ENCODE results near the gene MESP1.

DNA sequence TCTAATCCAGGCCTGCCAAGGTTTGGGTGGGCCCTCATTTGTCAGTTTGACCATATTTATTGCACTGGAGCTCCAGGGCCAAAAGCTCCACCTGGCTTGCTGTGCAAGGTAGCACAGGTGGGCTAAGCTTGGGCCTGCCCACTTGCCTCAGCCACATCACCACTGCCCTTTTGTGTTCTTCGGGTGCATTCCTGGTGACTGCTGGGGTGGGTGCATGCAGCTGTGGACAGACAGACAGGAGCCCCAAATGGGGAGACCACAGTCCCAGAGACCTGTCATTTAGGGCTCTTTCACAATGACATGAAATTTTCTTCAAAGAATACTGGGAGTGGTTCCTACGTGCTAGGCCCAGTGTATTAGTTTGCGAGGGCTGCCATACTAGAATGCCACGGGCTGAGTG is 27.8 kb upstream of the MESP1 start:
- TF ChIP-seq POLR2AphosphoS5 (IDR thresholded peaks at IDR 0.05), result no peak
- no peak for TF ChIP-seq CTCF (IDR thresholded peaks at IDR 0.05 in 8 of 11, conservative IDR thresholded peaks at IDR 0.05 in 3 of 11)

All from spleen (tissue), 7 donors.